NCI-H69 (cell line): ENCODE data around the gene NUAK2.

Source experiments
- DNase-seq: peaks from one replicate; lab custom pipeline; 2025; lab: John Stamatoyannopoulos, UW

The NUAK2 gene

GRCh38 chr1:205346956-205347574 lies 25.5 kb upstream of the NUAK2 start:
- peak; percentile 85 for DNase-seq

DNA sequence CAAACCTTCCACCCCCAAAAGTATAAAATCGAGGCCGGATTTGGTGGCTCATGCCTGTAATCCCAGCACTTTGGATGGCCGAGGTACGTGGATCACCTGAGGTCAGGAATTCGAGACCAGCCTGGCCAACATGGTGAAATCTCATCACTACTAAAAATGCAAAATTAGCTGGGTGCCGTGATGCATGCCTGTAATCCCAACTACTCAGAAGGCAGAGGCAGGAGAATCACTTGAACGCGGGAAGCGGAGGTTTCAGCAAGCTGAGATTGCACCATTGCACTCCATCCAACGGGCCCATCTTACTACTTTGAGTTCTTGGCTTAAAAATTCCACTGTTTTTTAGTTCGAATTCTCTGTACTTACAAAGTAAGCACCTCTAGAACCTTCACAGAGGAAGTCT lies 24.2 kb upstream of the NUAK2 start:
- no peak for DNase-seq

GRCh38 chr1:205344066-205344928 lies 22.8 kb upstream of the NUAK2 start:
- DNase-seq = peak; percentile 93

- peak; percentile 71 for DNase-seq
These were observed 22.0 kb upstream of the NUAK2 start for GRCh38 chr1:205343431-205344065.

DNA sequence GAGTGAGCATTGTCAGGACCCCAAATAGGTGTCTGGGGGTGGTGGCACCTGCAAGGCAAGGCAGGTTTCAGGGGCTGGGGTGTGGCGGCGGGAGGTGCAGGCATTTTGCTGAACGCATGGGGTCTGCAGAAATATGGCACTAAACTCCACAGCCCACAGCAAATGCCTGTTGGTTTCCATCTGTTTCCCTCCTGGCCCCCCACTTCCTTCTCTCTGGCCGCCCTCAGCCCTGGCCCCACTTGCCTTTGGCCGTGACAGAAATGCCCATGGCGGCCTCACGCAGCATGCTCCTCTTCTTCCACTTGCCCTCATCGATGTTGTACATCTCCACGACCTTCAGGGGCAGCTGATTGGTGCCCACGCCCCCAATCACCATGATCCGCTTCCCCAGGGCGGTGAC lies 21.4 kb upstream of the NUAK2 start:
- no peak for DNase-seq

GRCh38 chr1:205340676-205341075 lies 19.1 kb upstream of the NUAK2 start:
- no peak for DNase-seq

DNA sequence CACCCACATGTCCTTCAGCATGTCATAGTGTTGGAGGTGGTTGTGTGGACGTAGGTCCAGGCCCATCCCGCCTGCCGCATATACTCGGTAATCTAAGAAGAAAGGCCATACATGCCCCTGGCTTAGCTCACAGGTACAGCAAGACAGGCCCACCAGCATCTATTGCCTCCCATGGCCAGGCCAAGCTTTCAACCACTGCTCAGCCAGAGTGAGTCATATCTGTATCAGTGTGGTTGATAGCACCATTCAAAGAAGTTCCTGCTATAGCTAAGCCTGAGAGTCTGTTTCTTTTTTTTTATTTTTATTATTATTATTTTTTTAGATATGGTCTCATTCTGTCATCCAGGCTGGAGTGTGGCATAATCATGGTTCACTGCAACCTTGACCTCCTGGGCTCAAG lies 18.2 kb upstream of the NUAK2 start:
- no peak for DNase-seq

- DNase-seq = no peak
These were observed 17.7 kb upstream of the NUAK2 start for GRCh38 chr1:205339197-205339702.

- DNase-seq = no peak
These were observed 16.5 kb upstream of the NUAK2 start for GRCh38 chr1:205338011-205338410.

DNA sequence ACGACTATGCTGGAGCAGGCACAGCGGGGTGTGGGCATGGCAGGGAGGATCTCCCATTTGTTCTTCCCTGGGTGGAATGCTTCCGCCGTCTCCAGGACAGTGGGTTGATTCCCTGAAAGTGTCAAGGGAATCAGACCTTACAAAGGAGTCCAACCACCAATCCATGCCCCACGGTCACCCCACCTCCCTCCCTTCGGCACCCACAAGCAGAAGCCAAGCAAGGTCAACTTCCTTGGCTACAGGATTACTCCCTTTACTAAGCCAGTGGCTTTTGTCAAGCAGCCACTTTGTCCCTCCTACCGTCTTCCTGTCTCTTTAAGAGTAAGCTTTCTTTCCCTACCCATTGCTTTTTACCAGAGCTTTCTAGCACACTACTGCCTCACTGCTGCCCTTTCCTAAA lies 15.9 kb upstream of the NUAK2 start:
- DNase-seq = no peak

- DNase-seq = peak; percentile 89
These were observed 14.1 kb upstream of the NUAK2 start for GRCh38 chr1:205335692-205336091.

DNA sequence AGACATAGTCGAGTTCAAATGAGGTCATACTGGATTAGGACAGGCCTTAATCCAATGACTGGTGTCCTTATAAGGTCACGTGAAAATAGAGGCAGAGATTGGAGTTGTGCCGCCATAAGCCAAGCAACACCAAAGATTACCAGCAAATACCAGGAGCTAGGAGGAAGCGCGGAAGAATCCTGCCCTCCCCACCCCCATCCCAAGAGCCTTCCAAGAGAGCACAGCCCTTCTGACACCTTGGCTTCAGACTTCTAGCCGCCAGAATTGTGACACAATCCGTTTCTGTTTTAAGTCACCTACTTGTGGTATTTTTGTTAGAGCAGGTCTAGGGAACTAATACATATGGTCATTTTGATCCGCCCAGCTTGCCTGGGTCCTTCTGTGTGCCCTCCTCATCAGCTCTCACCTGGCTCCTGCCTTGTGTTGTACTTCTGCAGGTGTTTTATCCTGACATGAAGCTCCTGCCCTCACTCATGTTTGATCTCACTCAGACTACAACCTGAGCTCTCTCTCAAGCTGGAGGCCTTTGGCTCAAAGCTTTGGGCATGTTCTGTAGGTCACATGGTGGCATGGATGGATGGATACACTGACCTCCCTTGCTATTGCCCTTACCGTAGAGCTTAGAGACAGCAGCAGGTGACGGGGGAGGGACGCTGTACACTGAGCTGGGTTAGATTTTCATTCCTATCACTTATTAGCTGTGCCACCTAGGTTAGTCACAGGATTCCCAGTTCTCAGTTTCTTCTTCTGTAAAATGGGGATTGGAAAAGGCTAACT lies 10.7 kb upstream of the NUAK2 start:
- DNase-seq = no peak

DNA sequence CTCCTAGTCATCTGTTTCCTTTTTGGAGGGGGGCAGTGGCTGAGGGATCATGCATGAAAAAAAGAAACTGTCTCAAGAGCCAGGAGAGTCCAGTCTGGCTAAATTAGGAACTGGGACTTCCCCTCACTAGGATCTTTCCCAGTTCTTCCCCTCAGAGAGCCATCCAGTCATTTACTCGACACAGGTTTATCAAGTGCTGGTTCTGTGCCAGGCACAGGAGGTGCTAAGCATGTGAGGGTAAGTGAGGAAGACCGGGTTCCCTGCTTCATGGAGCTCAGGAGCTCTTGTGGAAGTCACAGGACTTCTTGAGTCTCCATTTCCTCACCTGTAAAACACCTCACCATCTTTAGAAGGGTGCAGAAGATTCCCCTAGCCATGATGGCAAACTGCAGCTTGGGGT lies 8.6 kb upstream of the NUAK2 start:
- no peak for DNase-seq

DNA sequence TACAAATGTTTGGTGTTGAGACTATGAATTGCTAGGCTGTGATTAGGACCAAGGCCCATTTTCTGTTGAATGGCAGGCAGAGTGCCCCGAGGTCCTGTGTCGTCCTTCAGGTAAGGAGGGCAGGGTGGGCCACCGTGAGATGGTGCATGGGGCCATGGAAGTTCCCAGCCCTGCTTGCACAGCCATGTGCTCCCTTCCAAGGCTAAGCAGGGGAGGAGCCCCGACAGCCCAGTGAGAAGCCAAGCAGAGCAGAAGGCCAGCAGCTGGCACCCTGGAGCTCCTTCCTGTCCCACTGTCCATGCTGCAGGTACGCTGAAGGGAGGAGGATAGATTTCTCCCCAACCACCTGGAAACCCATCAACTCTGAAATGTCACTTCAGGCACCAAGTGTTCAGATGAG lies 8.2 kb upstream of the NUAK2 start:
- DNase-seq = peak; percentile 66

GRCh38 chr1:205328476-205328875 lies 6.9 kb upstream of the NUAK2 start:
- DNase-seq = no peak

DNA sequence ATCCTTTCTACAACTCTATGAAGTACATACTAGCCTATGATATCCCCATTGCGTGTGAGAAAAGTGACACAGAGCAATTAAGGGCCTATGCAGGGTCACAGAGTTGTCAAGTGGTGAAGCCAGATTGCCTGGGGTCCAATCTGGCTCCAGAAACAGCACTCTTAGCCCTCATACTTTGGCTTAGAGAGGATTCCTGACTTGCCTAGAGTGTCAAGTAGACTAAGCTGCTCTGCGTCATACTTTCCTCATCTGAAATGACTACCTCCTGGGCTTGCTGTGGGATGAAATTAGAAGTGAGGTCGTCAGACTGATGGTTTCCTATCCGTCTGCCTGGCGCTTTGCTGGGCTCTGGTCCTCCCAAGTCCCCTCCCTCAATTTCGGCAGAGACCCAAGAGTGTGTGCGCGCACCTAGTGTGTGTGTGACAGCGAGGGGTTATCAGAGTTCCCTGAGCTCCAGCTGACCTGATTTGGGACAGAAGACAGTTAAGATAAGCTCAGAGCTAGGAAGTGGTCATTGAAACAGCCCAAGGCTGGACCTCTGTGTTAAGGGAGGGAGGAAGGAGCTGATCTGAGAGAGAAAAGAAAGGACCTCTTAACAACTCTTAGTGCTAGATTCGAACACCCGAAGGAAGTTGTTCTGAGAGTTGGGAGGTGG lies 5.4 kb upstream of the NUAK2 start:
- DNase-seq = no peak

- DNase-seq = peak; percentile 81
These were observed 3.9 kb upstream of the NUAK2 start for GRCh38 chr1:205325334-205325884.

DNA sequence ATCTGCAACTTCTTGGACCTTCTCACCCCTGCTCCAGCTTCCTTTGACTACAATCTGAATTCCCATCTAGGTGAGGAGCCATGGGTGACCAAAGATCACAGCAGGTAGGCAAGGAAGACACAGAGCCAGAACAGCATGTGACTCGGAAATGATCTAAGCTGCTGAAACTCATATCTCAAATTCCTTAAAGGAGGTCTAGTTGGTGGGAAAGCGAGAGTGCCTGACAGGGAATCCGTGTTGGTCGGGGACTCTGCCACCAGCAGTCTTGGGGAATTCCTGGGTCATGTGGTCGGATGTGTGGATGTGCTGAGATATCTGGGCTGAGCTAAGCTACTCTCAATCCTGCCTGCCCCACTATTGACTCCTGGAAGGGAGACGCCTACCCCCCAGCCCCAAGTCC lies 3.2 kb upstream of the NUAK2 start:
- no peak for DNase-seq

- no peak for DNase-seq
These were observed 2.2 kb upstream of the NUAK2 start for GRCh38 chr1:205323794-205324193.

DNA sequence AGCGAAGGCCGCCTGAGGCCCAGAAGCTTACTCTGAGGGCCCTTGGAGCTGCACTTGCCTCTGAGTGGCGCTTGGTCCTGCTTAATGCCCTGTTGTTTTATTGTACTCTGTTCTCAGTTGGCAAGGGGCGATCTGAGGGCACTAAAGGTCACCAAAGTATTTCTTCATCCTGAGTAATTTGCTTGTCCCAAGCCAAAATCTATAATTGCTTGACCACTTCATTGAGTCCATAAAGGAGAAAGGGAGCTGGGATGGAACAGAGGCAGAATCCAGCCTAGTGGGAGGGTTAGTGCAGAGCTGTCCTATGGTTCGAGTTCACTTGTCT lies 376 bp upstream of the NUAK2 start:
- DNase-seq = no peak
